Left lung (tissue), 10 donors: ENCODE data around the gene OXLD1. TPM values are rescaled to one million over a fixed set of nuclear protein-coding genes. Genes with fewer than 3 reads are reported as not detected.

ENCODE experiments used
- ATAC-seq: fragments of 200-7000 bp; cut with Tn5 transposase; one replicate; pipeline ENCODE4 v1.9.1; 2020; ENCODE audit warnings: moderate library complexity
- DNase-seq, 4 donors: peaks; one replicate each; pipeline ENCODE4 v3.0.0-alpha.2; 2013 to 2020
- H3K27ac ChIP-seq, 2 donors: fragments of 200-600 bp; sonication (generic) in 1 of 2; one replicate each; pipeline versions ENCODE4 v1.5.0 to v1.8.0; 2020 to 2021
- H3K27me3 ChIP-seq, 2 donors: fragments of 200-600 bp; sonication (generic) in 1 of 2; one replicate each; pipeline versions ENCODE4 v1.5.0 to v1.8.0; 2020 to 2021
- H3K36me3 ChIP-seq, 2 donors: fragments of 200-600 bp; sonication (generic) in 1 of 2; one replicate each; pipeline versions ENCODE4 v1.5.0 to v1.8.0; 2020 to 2021
- H3K4me1 ChIP-seq, 2 donors: fragments of 200-600 bp; one replicate each; pipeline ENCODE4 v1.8.0; 2021
- H3K4me3 ChIP-seq, 2 donors: fragments of 200-600 bp; sonication (generic) in 1 of 2; one replicate each; pipeline versions ENCODE4 v1.5.0 to v1.8.0; 2020 to 2021; ENCODE audit warnings: mild to moderate bottlenecking in 1 of 2
- H3K9me3 ChIP-seq, 2 donors: fragments of 200-600 bp; sonication (generic) in 1 of 2; one replicate each; pipeline versions ENCODE4 v1.5.0 to v1.8.0; 2020 to 2021
- CTCF ChIP-seq, 2 donors: fragments of 200-600 bp; sonication (generic) in 1 of 2; IDR thresholded peaks; one replicate each; pipeline versions ENCODE4 v1.5.0 to v1.8.0; 2021; ENCODE audit warnings: antibody characterized with exemption in 2 of 2
- intact Hi-C, 2 donors: fragments of 100-400 bp; cut with DNase I; formaldehyde crosslinking; loops; one replicate each; pipeline versions ENCODE4 v1.11.2 to v1.14.2; 2022
- polyA plus RNA-seq, 6 donors: library from polyadenylated mRNA; unstranded; fragments of 120-200 nt; gene quantifications; one replicate each; pipeline ENCODE4 v1.2.1, GENCODE V29; 2013; ENCODE audit not compliant: insufficient read length in 6 of 6
- total RNA-seq, 2 donors: library from RNA; stranded (reverse); fragmentation: NEBNext Ultra II Directional; extraction: Animal tissue kit (Norgen Biotek cat#: 25700); gene quantifications; one replicate each; pipeline ENCODE4 v1.2.1, GENCODE V29; 2021
- donor health status: DM: no; HTN: yes; CAD: no.
- donor health status: DM: no; HTN: no; CAD: no.

OXLD1 gene
- total and polyA plus RNA-seq, 8 donors = 8.9 to 33.8 (median 13.9) TPM

- no peak for TF ChIP-seq CTCF (IDR thresholded peaks at IDR 0.05)
- peaks cover 0 to 100% of the 10 kb centered on the region in 2 donors for H3K36me3 ChIP-seq
Measured at GRCh38 chr17:81691196-81691595, 24.8 kb upstream of the OXLD1 start.

GRCh38 chr17:81690549-81690948 lies 24.1 kb upstream of the OXLD1 start:
- H3K27me3 ChIP-seq = no peaks in the 10 kb centered on the region
- no peaks in the 10 kb centered on the region for H3K9me3 ChIP-seq
- no peak overlapping the region for H3K27ac ChIP-seq
- H3K4me3 ChIP-seq = no peak overlapping the region
- peaks cover 0 to 100% of the 10 kb centered on the region in 2 donors for H3K36me3 ChIP-seq
- no peak for ATAC-seq
- DNase-seq = no peak
- TF ChIP-seq CTCF (IDR thresholded peaks at IDR 0.05) = no peak
- H3K4me1 ChIP-seq = peaks cover 0 to 7% of the 10 kb centered on the region in 2 donors
- intact Hi-C loops = no loop called here

More at GRCh38 chr17:81691196-81691595, 24.8 kb upstream of the OXLD1 start:
- no peak for DNase-seq
- H3K4me1 ChIP-seq = peaks cover 0 to under 1% of the 10 kb centered on the region in 2 donors
- H3K9me3 ChIP-seq = no peaks in the 10 kb centered on the region
- H3K4me3 ChIP-seq = no peak overlapping the region
- H3K27me3 ChIP-seq = no peaks in the 10 kb centered on the region
- no peak overlapping the region for H3K27ac ChIP-seq
- ATAC-seq = no peak
- intact Hi-C loops = no loop called here

- no peak for ATAC-seq
- H3K27ac ChIP-seq = no peak overlapping the region
- H3K27me3 ChIP-seq = no peaks in the 10 kb centered on the region
- DNase-seq = no peak
- TF ChIP-seq CTCF (IDR thresholded peaks at IDR 0.05) = no peak
- no peak overlapping the region for H3K4me3 ChIP-seq
- H3K9me3 ChIP-seq = no peaks in the 10 kb centered on the region
- peaks cover 0 to 98% of the 10 kb centered on the region in 2 donors for H3K36me3 ChIP-seq
- intact Hi-C loops = no loop called here
- H3K4me1 ChIP-seq = peaks cover 4 to 11% of the 10 kb centered on the region in 2 donors
Measured at GRCh38 chr17:81690066-81690465, 23.7 kb upstream of the OXLD1 start.

- no peak for TF ChIP-seq CTCF (IDR thresholded peaks at IDR 0.05)
- Histone ChIP-seq H3K36me3 (peaks cover 0 to 83% of the 10 kb centered on the region in 2 donors), H3K9me3 (no peaks in the 10 kb centered on the region), H3K4me3 (no peak overlapping the region), H3K27me3 (no peaks in the 10 kb centered on the region), H3K27ac (no peak overlapping the region), H3K4me1 (peaks cover 11 to 20% of the 10 kb centered on the region in 2 donors)
- no peak for DNase-seq
- no peak for ATAC-seq
- intact Hi-C loops = no loop called here
Measured at GRCh38 chr17:81688616-81689015, 22.2 kb upstream of the OXLD1 start.

- Histone ChIP-seq H3K27ac (no peak overlapping the region), H3K9me3 (no peaks in the 10 kb centered on the region), H3K4me3 (no peak overlapping the region), H3K4me1 (peaks cover 11 to 22% of the 10 kb centered on the region in 2 donors), H3K36me3 (peaks cover 0 to 77% of the 10 kb centered on the region in 2 donors), H3K27me3 (no peaks in the 10 kb centered on the region)
- DNase-seq = no peak
- TF ChIP-seq CTCF (IDR thresholded peaks at IDR 0.05) = no peak
- intact Hi-C loops = no loop called here
- no peak for ATAC-seq
Measured at GRCh38 chr17:81687770-81688541, 21.6 kb upstream of the OXLD1 start.
